ENCODE data around the gene PNMA6F.

The PNMA6F gene

DNA sequence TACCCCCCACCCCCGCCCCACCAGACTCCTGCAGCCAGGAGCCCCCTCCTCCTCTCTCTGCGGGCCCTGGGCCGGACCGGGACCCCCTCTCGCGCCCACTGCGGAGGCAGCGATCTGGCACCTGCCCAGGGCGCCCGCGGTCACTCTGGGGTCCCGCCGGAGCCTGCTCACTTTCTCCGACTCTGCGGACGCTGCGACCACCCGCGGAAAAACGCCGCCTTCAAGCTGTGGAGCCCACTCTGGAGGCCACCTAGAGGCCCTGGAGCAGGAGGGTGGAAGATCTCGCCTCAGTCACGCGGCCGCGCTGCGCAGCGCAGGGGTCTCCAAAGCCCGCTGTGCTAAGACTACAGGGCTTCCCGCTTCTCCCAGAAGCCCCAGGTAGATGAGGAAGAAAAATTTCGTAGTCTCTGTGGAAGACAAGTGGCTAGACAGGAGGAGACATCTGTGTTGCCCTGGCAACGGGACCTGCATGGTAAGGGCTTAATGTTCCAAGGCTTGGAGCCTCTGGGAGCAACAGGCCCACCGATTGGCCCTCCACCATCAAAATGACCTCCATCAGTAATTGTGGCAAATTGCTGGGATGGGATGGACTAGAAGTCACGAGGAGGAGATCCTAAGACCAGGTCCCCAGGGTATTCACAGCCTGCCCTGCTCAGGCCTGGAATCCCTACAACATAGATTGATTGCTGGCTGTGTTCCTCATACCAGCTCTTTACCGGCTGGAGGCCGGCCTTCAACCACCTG is at the start of gene PNMA6F:
Gene PNMA6F, minus strand, starts transcription at position 387 of the 744 bp plus-strand sequence. CDS start 1,093 bp downstream, outside the sequence.
- H3K27ac ChIP-seq (ENCODE audit: low read depth, low read length), result no peak within 1 kb of the TSS
- no peak within 1 kb of the TSS for H3K4me3 ChIP-seq (ENCODE audit: low read depth in 1 of 5, low read length in 5 of 5)
- peaks cover 3 to 28% (median 21%) of the 10 kb centered on the region in 5 donors for H3K27me3 ChIP-seq (ENCODE audit: control insufficient read depth in 5 of 5, insufficient read depth in 4 of 5, low read length in 5 of 5)
- H3K36me3 ChIP-seq (ENCODE audit: control insufficient read depth in 5 of 5, insufficient read depth in 5 of 5, low read length in 5 of 5), result no peaks in the 10 kb centered on the region
- H3K9ac ChIP-seq (ENCODE audit: low read length in 5 of 5), result no peak within 1 kb of the TSS
- no peaks in the 10 kb centered on the region for H3K4me1 ChIP-seq (ENCODE audit: control insufficient read depth in 5 of 5, insufficient read depth in 5 of 5, low read length in 5 of 5)
- peaks cover 0 to 21% (median 9%) of the 10 kb centered on the region in 5 donors for H3K9me3 ChIP-seq (ENCODE audit: control insufficient read depth in 5 of 5, low read length in 5 of 5)

DNA sequence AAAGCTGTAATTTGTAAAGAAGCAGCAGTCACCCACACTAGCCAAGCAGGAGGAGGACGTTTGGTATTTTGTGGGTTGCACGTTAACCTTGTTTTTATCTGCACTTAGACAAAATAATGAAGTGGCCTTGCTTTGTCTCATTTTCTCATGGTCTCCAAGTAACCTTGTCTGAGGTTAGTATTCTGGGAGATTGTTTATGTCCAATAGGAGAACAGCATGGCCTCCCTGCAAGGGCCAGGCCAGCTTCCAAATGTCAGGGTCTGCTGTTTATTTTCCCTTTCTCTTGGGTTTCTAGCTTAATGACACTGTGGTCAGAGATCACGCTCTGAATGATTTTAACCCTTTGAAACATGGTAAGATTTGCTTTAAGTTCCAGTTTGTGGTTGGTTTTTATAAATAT is 49.7 kb upstream of the PNMA6F start:
- Histone ChIP-seq H3K9ac (ENCODE audit: low read length in 5 of 5) (no peak overlapping the region), H3K4me1 (ENCODE audit: control insufficient read depth in 5 of 5, insufficient read depth in 5 of 5, low read length in 5 of 5) (peaks cover 0 to 5% (median 4%) of the 10 kb centered on the region in 5 donors), H3K4me3 (ENCODE audit: low read depth in 1 of 5, low read length in 5 of 5) (no peak overlapping the region), H3K27me3 (ENCODE audit: control insufficient read depth in 5 of 5, insufficient read depth in 4 of 5, low read length in 5 of 5) (peaks cover 0 to 12% (median 4%) of the 10 kb centered on the region in 5 donors), H3K27ac (ENCODE audit: low read depth, low read length) (no peak overlapping the region), H3K9me3 (ENCODE audit: control insufficient read depth in 5 of 5, low read length in 5 of 5) (peaks cover 0 to 2% (median 0%) of the 10 kb centered on the region in 5 donors), H3K36me3 (ENCODE audit: control insufficient read depth in 5 of 5, insufficient read depth in 5 of 5, low read length in 5 of 5) (no peaks in the 10 kb centered on the region)

DNA sequence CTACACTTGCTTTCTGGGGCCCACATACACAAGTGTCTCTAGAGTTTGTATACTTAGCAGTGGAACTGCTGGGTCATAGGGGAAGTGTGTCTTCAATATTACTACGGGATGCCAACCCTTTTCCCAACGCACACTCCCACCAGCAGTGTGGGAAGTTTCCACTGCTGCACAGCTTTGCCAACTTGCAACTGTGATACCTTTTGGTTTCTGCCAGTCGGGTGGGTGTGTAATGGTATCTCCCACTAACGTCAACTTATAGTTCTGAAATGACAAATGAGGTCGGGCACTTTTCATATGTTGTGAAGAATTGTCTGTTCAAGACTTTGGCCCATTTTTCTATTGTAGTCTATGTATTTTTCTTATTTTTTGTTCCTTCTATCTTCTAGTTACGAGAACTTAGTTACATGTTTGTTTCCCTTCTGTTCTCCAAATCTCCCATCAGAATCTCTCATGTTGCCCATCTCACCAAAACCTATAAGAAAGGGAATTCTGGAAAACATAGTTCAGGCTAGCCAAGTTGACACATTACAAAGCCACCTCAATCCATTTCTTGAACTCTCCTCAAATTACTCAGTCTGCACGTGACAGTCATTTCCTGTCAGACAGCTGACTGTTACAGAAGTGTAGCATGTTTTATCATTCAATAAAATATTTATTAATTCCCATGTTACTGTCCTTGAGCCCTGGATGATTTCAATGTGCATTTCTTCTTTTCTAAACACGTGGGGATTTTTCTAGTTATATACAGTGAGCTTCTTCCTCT is 48.9 kb upstream of the PNMA6F start:
- Histone ChIP-seq H3K27me3 (ENCODE audit: control insufficient read depth in 5 of 5, insufficient read depth in 4 of 5, low read length in 5 of 5) (peaks cover 0 to 11% (median 4%) of the 10 kb centered on the region in 5 donors), H3K9ac (ENCODE audit: low read length in 5 of 5) (no peak overlapping the region), H3K9me3 (ENCODE audit: control insufficient read depth in 5 of 5, low read length in 5 of 5) (peaks cover 0 to 6% (median 0%) of the 10 kb centered on the region in 5 donors), H3K4me1 (ENCODE audit: control insufficient read depth in 5 of 5, insufficient read depth in 5 of 5, low read length in 5 of 5) (peaks cover 0 to 5% (median 4%) of the 10 kb centered on the region in 5 donors), H3K36me3 (ENCODE audit: control insufficient read depth in 5 of 5, insufficient read depth in 5 of 5, low read length in 5 of 5) (no peaks in the 10 kb centered on the region), H3K4me3 (ENCODE audit: low read depth in 1 of 5, low read length in 5 of 5) (no peak overlapping the region), H3K27ac (ENCODE audit: low read depth, low read length) (no peak overlapping the region)

DNA sequence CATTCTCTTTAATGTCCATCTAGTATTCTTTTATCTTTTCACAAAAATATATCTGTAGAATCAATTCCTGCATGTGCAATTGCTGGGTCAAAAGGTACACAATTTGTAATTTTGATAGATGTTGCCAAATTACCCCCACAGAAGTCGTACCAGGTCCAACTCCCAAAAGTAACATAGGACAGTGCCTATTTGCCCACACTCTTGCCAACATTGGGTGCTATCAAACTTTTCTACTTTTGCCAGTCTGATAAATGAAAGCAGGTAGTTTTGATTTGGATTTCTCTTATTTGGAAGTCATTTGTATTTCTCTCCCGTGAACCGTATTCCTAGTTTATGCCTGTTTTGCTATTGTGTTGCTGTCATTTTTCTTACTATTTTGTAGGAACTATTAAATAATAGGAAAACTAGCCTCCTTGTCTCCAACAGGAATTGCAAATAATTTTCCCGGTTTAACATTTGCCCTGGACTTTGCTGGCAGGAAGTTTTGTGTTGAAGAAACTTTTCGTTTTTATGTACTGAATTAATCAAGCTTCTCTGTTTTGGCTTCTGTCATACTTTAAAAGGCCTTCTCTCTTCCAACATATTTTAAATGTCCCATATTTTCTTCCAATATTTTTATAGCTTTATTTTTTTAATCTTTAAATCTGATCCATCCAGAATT is 45.4 kb upstream of the PNMA6F start:
- H3K27ac ChIP-seq (ENCODE audit: low read depth, low read length), result no peak overlapping the region
- peaks cover 0 to 6% (median 0%) of the 10 kb centered on the region in 5 donors for H3K9me3 ChIP-seq (ENCODE audit: control insufficient read depth in 5 of 5, low read length in 5 of 5)
- H3K36me3 ChIP-seq (ENCODE audit: control insufficient read depth in 5 of 5, insufficient read depth in 5 of 5, low read length in 5 of 5), result no peaks in the 10 kb centered on the region

DNA sequence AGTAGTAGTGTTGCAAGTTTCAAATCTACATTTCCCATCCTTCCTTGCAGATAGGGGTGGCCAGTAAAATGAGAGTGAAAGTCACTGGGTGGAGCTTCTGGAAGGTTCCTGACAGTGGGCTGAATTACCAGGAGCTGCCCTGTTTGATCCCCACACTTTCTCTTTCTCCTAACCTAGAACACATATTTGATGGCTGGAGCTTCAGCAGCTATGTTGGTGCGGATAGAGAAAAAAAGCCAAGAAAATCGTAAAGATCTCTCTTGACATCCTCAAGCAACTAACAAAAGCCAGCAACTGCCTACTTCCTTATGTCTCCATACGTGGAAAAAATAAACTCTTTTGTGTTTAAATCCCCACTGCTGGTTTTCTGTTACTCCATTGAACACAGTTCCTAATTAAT is 44.6 kb upstream of the PNMA6F start:
- Histone ChIP-seq H3K9ac (ENCODE audit: low read length in 5 of 5) (no peak overlapping the region), H3K9me3 (ENCODE audit: control insufficient read depth in 5 of 5, low read length in 5 of 5) (peaks cover 0 to 6% (median 0%) of the 10 kb centered on the region in 5 donors)

More for the DNA sequence above, 45.4 kb upstream of the PNMA6F start:
- no peak overlapping the region for H3K4me3 ChIP-seq (ENCODE audit: low read depth in 1 of 5, low read length in 5 of 5)
- H3K9ac ChIP-seq (ENCODE audit: low read length in 5 of 5), result no peak overlapping the region
- peaks cover 0 to 6% (median 4%) of the 10 kb centered on the region in 5 donors for H3K4me1 ChIP-seq (ENCODE audit: control insufficient read depth in 5 of 5, insufficient read depth in 5 of 5, low read length in 5 of 5)
- H3K27me3 ChIP-seq (ENCODE audit: control insufficient read depth in 5 of 5, insufficient read depth in 4 of 5, low read length in 5 of 5), result peaks cover 0 to 6% (median 2%) of the 10 kb centered on the region in 5 donors

DNA sequence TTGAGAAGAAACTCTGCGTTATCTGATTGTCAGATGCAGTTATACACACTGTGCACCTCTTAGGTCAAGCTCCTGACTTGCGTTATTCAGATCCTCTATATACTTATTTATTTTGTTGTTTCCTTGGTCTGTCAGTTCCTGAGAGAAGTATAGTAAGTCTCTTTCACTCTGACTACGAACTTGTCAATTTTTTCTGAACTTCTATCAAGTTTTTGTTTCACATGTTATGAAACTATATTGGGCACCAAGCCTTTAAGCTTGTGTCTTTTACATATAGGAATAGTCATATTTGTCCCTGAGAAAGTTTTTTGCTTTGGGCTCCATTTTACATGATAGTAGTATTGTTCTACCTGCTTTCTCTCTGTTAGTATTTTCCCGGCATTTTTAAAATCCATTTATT is 44.1 kb upstream of the PNMA6F start:
- peaks cover 0 to 6% (median 0%) of the 10 kb centered on the region in 5 donors for H3K9me3 ChIP-seq (ENCODE audit: control insufficient read depth in 5 of 5, low read length in 5 of 5)
- no peak overlapping the region for H3K4me3 ChIP-seq (ENCODE audit: low read depth in 1 of 5, low read length in 5 of 5)
- no peaks in the 10 kb centered on the region for H3K36me3 ChIP-seq (ENCODE audit: control insufficient read depth in 5 of 5, insufficient read depth in 5 of 5, low read length in 5 of 5)
- H3K27ac ChIP-seq (ENCODE audit: low read depth, low read length), result no peak overlapping the region
- H3K9ac ChIP-seq (ENCODE audit: low read length in 5 of 5), result no peak overlapping the region
- peaks cover 0 to 5% (median 0%) of the 10 kb centered on the region in 5 donors for H3K27me3 ChIP-seq (ENCODE audit: control insufficient read depth in 5 of 5, insufficient read depth in 4 of 5, low read length in 5 of 5)
- peaks cover 0 to 16% (median 4%) of the 10 kb centered on the region in 5 donors for H3K4me1 ChIP-seq (ENCODE audit: control insufficient read depth in 5 of 5, insufficient read depth in 5 of 5, low read length in 5 of 5)

More for the DNA sequence above, 44.6 kb upstream of the PNMA6F start:
- no peaks in the 10 kb centered on the region for H3K36me3 ChIP-seq (ENCODE audit: control insufficient read depth in 5 of 5, insufficient read depth in 5 of 5, low read length in 5 of 5)
- H3K4me3 ChIP-seq (ENCODE audit: low read depth in 1 of 5, low read length in 5 of 5), result no peak overlapping the region
- H3K4me1 ChIP-seq (ENCODE audit: control insufficient read depth in 5 of 5, insufficient read depth in 5 of 5, low read length in 5 of 5), result peaks cover 0 to 15% (median 4%) of the 10 kb centered on the region in 5 donors
- peaks cover 0 to 5% (median 0%) of the 10 kb centered on the region in 5 donors for H3K27me3 ChIP-seq (ENCODE audit: control insufficient read depth in 5 of 5, insufficient read depth in 4 of 5, low read length in 5 of 5)
- H3K27ac ChIP-seq (ENCODE audit: low read depth, low read length), result no peak overlapping the region

DNA sequence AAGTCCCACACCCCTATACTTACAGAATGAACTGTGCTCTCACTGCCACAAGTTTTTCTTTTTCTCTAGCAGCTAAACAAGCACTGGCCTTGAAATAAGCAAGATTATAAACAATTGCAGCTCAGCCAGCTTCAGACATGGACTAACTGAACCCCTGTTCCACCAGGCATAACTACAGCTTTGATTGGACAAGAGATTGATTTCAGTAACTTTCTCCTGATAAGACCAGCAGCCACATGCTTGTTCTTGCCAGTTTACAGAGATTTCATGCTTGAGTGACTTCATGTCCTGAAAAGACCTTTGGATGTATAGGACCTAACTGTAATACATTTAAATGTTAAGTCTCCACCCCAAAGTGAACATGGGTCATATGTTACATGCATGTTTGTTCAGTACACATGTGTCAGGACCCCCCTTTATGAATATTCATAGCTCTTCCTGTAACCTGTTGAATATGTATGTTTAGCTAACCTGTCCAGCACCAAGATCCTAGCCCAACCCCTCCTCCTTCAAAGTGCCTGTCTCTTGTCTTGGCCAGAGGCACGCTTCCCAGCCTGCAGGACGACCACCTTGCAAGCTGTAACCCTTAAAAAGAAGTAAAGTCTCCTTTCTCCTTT is 40.3 kb upstream of the PNMA6F start:
- Histone ChIP-seq H3K27me3 (ENCODE audit: control insufficient read depth in 5 of 5, insufficient read depth in 4 of 5, low read length in 5 of 5) (peaks cover 0 to 5% (median 0%) of the 10 kb centered on the region in 5 donors), H3K4me1 (ENCODE audit: control insufficient read depth in 5 of 5, insufficient read depth in 5 of 5, low read length in 5 of 5) (peaks cover 0 to 18% (median 5%) of the 10 kb centered on the region in 5 donors), H3K27ac (ENCODE audit: low read depth, low read length) (no peak overlapping the region), H3K36me3 (ENCODE audit: control insufficient read depth in 5 of 5, insufficient read depth in 5 of 5, low read length in 5 of 5) (no peaks in the 10 kb centered on the region), H3K9ac (ENCODE audit: low read length in 5 of 5) (peak overlapping the region in 1 of 5 donors; percentile 20), H3K9me3 (ENCODE audit: control insufficient read depth in 5 of 5, low read length in 5 of 5) (peaks cover 2 to 13% (median 9%) of the 10 kb centered on the region in 5 donors), H3K4me3 (ENCODE audit: low read depth in 1 of 5, low read length in 5 of 5) (no peak overlapping the region)

DNA sequence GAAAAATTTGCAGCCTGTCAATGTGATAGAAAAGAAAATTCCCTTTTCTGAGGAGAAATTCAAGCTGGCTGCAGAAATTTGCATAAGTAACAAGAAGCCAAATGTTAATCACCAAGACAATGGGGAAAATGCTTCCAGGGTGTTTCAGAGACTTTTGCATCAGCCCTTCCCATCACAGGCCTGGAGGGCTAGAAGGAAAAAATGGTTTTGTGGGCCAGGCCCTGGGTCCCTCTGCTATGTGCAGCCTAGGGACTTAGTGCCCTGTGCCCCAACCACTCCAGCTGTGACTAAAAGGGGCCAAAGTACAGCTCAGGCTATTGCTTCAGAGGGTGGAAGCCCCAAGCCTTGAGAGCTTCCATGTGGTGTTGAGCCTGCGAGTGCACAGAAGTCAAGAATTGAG is 36.3 kb upstream of the PNMA6F start:
- Histone ChIP-seq H3K36me3 (ENCODE audit: control insufficient read depth in 5 of 5, insufficient read depth in 5 of 5, low read length in 5 of 5) (no peaks in the 10 kb centered on the region), H3K9me3 (ENCODE audit: control insufficient read depth in 5 of 5, low read length in 5 of 5) (peaks cover 2 to 14% (median 11%) of the 10 kb centered on the region in 5 donors), H3K27ac (ENCODE audit: low read depth, low read length) (no peak overlapping the region), H3K9ac (ENCODE audit: low read length in 5 of 5) (no peak overlapping the region), H3K4me1 (ENCODE audit: control insufficient read depth in 5 of 5, insufficient read depth in 5 of 5, low read length in 5 of 5) (peaks cover 0 to 29% (median 7%) of the 10 kb centered on the region in 5 donors), H3K4me3 (ENCODE audit: low read depth in 1 of 5, low read length in 5 of 5) (no peak overlapping the region), H3K27me3 (ENCODE audit: control insufficient read depth in 5 of 5, insufficient read depth in 4 of 5, low read length in 5 of 5) (peaks cover 0 to 5% (median 0%) of the 10 kb centered on the region in 5 donors)

DNA sequence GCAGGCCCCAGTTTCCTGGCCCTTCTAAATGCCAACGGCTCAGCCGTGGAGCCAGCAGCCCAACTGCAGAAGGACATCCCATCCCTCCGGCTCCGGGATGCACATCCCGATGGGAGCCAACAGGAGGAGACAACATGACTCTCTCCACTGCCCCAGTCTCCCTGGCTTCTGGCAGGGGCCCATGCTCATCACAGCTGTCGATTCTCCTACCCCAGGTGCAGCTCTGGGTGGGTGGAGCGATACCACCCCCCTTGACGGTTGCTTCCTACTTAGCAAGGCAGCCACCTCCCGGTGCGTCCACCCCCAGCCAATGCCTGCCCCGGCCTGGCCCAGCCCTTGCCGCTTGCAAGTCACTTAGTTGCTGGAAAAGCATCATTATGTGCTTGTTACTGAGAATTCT is 31.8 kb upstream of the PNMA6F start:
- no peak overlapping the region for H3K4me3 ChIP-seq (ENCODE audit: low read depth in 1 of 5, low read length in 5 of 5)
- peaks cover 0 to 6% (median 4%) of the 10 kb centered on the region in 5 donors for H3K27me3 ChIP-seq (ENCODE audit: control insufficient read depth in 5 of 5, insufficient read depth in 4 of 5, low read length in 5 of 5)
- peaks cover 0 to 17% (median 8%) of the 10 kb centered on the region in 5 donors for H3K36me3 ChIP-seq (ENCODE audit: control insufficient read depth in 5 of 5, insufficient read depth in 5 of 5, low read length in 5 of 5)
- H3K4me1 ChIP-seq (ENCODE audit: control insufficient read depth in 5 of 5, insufficient read depth in 5 of 5, low read length in 5 of 5), result peaks cover 0 to 32% (median 2%) of the 10 kb centered on the region in 5 donors
- peak overlapping the region; percentile 3 for H3K27ac ChIP-seq (ENCODE audit: low read depth, low read length)
- H3K9me3 ChIP-seq (ENCODE audit: control insufficient read depth in 5 of 5, low read length in 5 of 5), result peaks cover 0 to 11% (median 9%) of the 10 kb centered on the region in 5 donors
- no peak overlapping the region for H3K9ac ChIP-seq (ENCODE audit: low read length in 5 of 5)
